ENCODE results near the gene CELF6.

- no peak for TF ChIP-seq EZH2 (IDR thresholded peaks at IDR 0.05)
- no peak for TF ChIP-seq POLR2AphosphoS5 (IDR thresholded peaks at IDR 0.05; ENCODE audit: borderline replicate concordance, low read depth, low read length)
- TF ChIP-seq FOXP2 (optimal IDR thresholded peaks at IDR 0.05; ENCODE audit: control extremely low read depth, extremely low read length, insufficient read depth): no peak
Measured at GRCh38 chr15:72368899-72369298, 48.9 kb upstream of the CELF6 start.
